HG03354 (cell line): ENCODE data around the gene FBXL7.

ENCODE experiments used
- ATAC-seq: cut with Tn5 transposase; IDR thresholded peaks from one replicate; pipeline ENCODE4 v1.9.1; 2021; ENCODE audit warnings: mild to moderate bottlenecking; ENCODE audit not compliant: unreplicated experiment, poor library complexity, severe bottlenecking

The FBXL7 gene

GRCh38 chr5:15691521-15691920, 191.5 kb downstream of the FBXL7 start:
- ATAC-seq = no peak

GRCh38 chr5:15692706-15693381, 192.9 kb downstream of the FBXL7 start:
- no peak for ATAC-seq

GRCh38 chr5:15693382-15693728, 193.4 kb downstream of the FBXL7 start:
- ATAC-seq = no peak

GRCh38 chr5:15693933-15694332, 194.0 kb downstream of the FBXL7 start:
- ATAC-seq = no peak

GRCh38 chr5:15694696-15695214, 194.8 kb downstream of the FBXL7 start:
- ATAC-seq = no peak

- no peak for ATAC-seq
Measured at GRCh38 chr5:15695215-15695731, 195.3 kb downstream of the FBXL7 start.

- ATAC-seq = no peak
Measured at GRCh38 chr5:15700373-15700772, 200.4 kb downstream of the FBXL7 start.

- no peak for ATAC-seq
Measured at GRCh38 chr5:15702102-15702501, 202.1 kb downstream of the FBXL7 start.

GRCh38 chr5:15703901-15704300, 203.9 kb downstream of the FBXL7 start:
- ATAC-seq = no peak

- ATAC-seq = no peak
Measured at GRCh38 chr5:15704397-15704947, 204.5 kb downstream of the FBXL7 start.

GRCh38 chr5:15707631-15708030, 207.7 kb downstream of the FBXL7 start:
- no peak for ATAC-seq

- ATAC-seq = no peak
Measured at GRCh38 chr5:15711892-15712291, 211.9 kb downstream of the FBXL7 start.

GRCh38 chr5:15715535-15715934, 215.6 kb downstream of the FBXL7 start:
- no peak for ATAC-seq

- ATAC-seq = no peak
Measured at GRCh38 chr5:15715967-15716366, 216.0 kb downstream of the FBXL7 start.

- no peak for ATAC-seq
Measured at GRCh38 chr5:15717001-15717400, 217.0 kb downstream of the FBXL7 start.

- no peak for ATAC-seq
Measured at GRCh38 chr5:15718421-15719179, 218.6 kb downstream of the FBXL7 start.

GRCh38 chr5:15719784-15720183, 219.8 kb downstream of the FBXL7 start:
- no peak for ATAC-seq

- no peak for ATAC-seq
Measured at GRCh38 chr5:15720515-15720914, 220.5 kb downstream of the FBXL7 start.

- no peak for ATAC-seq
Measured at GRCh38 chr5:15722305-15722704, 222.3 kb downstream of the FBXL7 start.

GRCh38 chr5:15727375-15727774, 227.4 kb downstream of the FBXL7 start:
- no peak for ATAC-seq

GRCh38 chr5:15728811-15729210, 228.8 kb downstream of the FBXL7 start:
- ATAC-seq = no peak
